ENCODE results near the gene C12orf57. TPM values are rescaled to one million over a fixed set of nuclear protein-coding genes. Genes with fewer than 3 reads are reported as not detected.
A peak's percentile ranks its signal among the peaks of the same experiment; 100 is the strongest.

C12orf57 gene
- total RNA-seq, 1 donor from 2014 or later = 277 TPM

- H3K9me3 Mint-ChIP-seq (ENCODE audit: low read depth) = no peaks in the 10 kb centered on the region
- H3K27me3 Mint-ChIP-seq = no peaks in the 10 kb centered on the region
- no peak overlapping the region for H3K4me3 Mint-ChIP-seq (ENCODE audit: low read depth)
- H3K36me3 Mint-ChIP-seq (ENCODE audit: insufficient read depth) = peaks cover 23% of the 10 kb centered on the region
- H3K4me1 Mint-ChIP-seq (ENCODE audit: low read depth) = peaks cover 12% of the 10 kb centered on the region
- DNase-seq (ENCODE audit: low spot score, unreplicated experiment) = no peak
- TF ChIP-seq CTCF (IDR thresholded peaks at IDR 0.05; ENCODE audit: unreplicated experiment) = no peak
- H3K27ac Mint-ChIP-seq = peak overlapping the region; percentile 44
Observed at GRCh38 chr12:6975297-6976032, 31.6 kb downstream of the C12orf57 start.

GRCh38 chr12:6977653-6978052 is 33.8 kb downstream of the C12orf57 start:
- peaks cover 17% of the 10 kb centered on the region for H3K4me1 Mint-ChIP-seq (ENCODE audit: low read depth)
- DNase-seq (ENCODE audit: low spot score, unreplicated experiment) = no peak
- H3K9me3 Mint-ChIP-seq (ENCODE audit: low read depth) = no peaks in the 10 kb centered on the region
- peaks cover 31% of the 10 kb centered on the region for H3K36me3 Mint-ChIP-seq (ENCODE audit: insufficient read depth)
- TF ChIP-seq CTCF (IDR thresholded peaks at IDR 0.05; ENCODE audit: unreplicated experiment) = no peak
- H3K27me3 Mint-ChIP-seq = no peaks in the 10 kb centered on the region
- H3K4me3 Mint-ChIP-seq (ENCODE audit: low read depth) = no peak overlapping the region
- peak overlapping the region; percentile 30 for H3K27ac Mint-ChIP-seq

GRCh38 chr12:6978188-6978587 is 34.4 kb downstream of the C12orf57 start:
- Mint-ChIP-seq H3K27ac (peak overlapping the region; percentile 72), H3K9me3 (ENCODE audit: low read depth) (no peaks in the 10 kb centered on the region), H3K4me1 (ENCODE audit: low read depth) (peaks cover 17% of the 10 kb centered on the region), H3K27me3 (no peaks in the 10 kb centered on the region), H3K4me3 (ENCODE audit: low read depth) (no peak overlapping the region), H3K36me3 (ENCODE audit: insufficient read depth) (peaks cover 32% of the 10 kb centered on the region)
- DNase-seq (ENCODE audit: low spot score, unreplicated experiment) = no peak
- TF ChIP-seq CTCF (IDR thresholded peaks at IDR 0.05; ENCODE audit: unreplicated experiment) = no peak

GRCh38 chr12:6978611-6979011 is 34.8 kb downstream of the C12orf57 start:
- TF ChIP-seq CTCF (IDR thresholded peaks at IDR 0.05; ENCODE audit: unreplicated experiment) = no peak
- H3K27me3 Mint-ChIP-seq = no peaks in the 10 kb centered on the region
- DNase-seq (ENCODE audit: low spot score, unreplicated experiment) = no peak
- H3K4me3 Mint-ChIP-seq (ENCODE audit: low read depth) = no peak overlapping the region
- peak overlapping the region; percentile 72 for H3K27ac Mint-ChIP-seq
- peaks cover 17% of the 10 kb centered on the region for H3K4me1 Mint-ChIP-seq (ENCODE audit: low read depth)
- no peaks in the 10 kb centered on the region for H3K9me3 Mint-ChIP-seq (ENCODE audit: low read depth)
- peaks cover 34% of the 10 kb centered on the region for H3K36me3 Mint-ChIP-seq (ENCODE audit: insufficient read depth)

GRCh38 chr12:6979021-6979420 is 35.2 kb downstream of the C12orf57 start:
- no peaks in the 10 kb centered on the region for H3K27me3 Mint-ChIP-seq
- H3K4me3 Mint-ChIP-seq (ENCODE audit: low read depth) = no peak overlapping the region
- H3K27ac Mint-ChIP-seq = peak overlapping the region; percentile 72
- peaks cover 17% of the 10 kb centered on the region for H3K4me1 Mint-ChIP-seq (ENCODE audit: low read depth)
- no peak for DNase-seq (ENCODE audit: low spot score, unreplicated experiment)
- no peaks in the 10 kb centered on the region for H3K9me3 Mint-ChIP-seq (ENCODE audit: low read depth)
- TF ChIP-seq CTCF (IDR thresholded peaks at IDR 0.05; ENCODE audit: unreplicated experiment) = no peak
- H3K36me3 Mint-ChIP-seq (ENCODE audit: insufficient read depth) = peaks cover 33% of the 10 kb centered on the region

All from progenitor cell of endocrine pancreas (in vitro differentiated cells).